GM23248 (cell line): Measurements from ENCODE around the gene PA2G4.

Experiments used
- EZH2 ChIP-seq: fragments of 200-600 bp; sonication (generic); IDR thresholded peaks from 2 replicates; pipeline ENCODE4 v1.6.1; 2018; ENCODE audit warnings: antibody characterized with exemption, mild to moderate bottlenecking; ENCODE audit not compliant: insufficient read depth, poor library complexity, severe bottlenecking
- EZH2phosphoT487 ChIP-seq: fragments of 200-600 bp; sonication (generic); IDR thresholded peaks from 2 replicates; pipeline ENCODE4 v1.6.1; 2018; ENCODE audit warnings: antibody characterized with exemption, moderate library complexity, mild to moderate bottlenecking, low read depth; ENCODE audit not compliant: insufficient read depth

- TF ChIP-seq EZH2phosphoT487 (no peak), EZH2 (no peak)
These were observed 42.4 kb downstream of the PA2G4 start for GRCh38 chr12:56146492-56147460.
